ENCODE measurements around the gene CREG1.

DNA sequence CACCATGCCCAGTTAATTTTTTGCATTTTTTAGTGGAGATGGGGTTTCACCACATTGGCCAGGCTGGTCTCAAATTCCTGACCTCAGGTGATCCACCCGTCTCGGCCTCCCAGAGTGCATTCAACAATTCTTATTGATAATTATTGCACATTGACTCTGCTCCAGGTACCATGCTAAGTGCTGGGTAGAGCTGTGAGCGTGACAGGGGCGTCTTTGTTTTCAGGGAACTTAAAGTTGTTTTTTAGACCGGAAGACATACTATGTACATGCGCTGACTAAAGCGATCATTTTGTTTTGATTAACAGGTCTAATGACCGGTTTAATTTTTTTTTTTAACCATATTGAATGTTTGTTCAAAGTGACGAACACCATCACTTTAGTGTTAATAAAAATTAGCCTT is 39.3 kb downstream of the CREG1 start:
- TF ChIP-seq, protein P1, sequence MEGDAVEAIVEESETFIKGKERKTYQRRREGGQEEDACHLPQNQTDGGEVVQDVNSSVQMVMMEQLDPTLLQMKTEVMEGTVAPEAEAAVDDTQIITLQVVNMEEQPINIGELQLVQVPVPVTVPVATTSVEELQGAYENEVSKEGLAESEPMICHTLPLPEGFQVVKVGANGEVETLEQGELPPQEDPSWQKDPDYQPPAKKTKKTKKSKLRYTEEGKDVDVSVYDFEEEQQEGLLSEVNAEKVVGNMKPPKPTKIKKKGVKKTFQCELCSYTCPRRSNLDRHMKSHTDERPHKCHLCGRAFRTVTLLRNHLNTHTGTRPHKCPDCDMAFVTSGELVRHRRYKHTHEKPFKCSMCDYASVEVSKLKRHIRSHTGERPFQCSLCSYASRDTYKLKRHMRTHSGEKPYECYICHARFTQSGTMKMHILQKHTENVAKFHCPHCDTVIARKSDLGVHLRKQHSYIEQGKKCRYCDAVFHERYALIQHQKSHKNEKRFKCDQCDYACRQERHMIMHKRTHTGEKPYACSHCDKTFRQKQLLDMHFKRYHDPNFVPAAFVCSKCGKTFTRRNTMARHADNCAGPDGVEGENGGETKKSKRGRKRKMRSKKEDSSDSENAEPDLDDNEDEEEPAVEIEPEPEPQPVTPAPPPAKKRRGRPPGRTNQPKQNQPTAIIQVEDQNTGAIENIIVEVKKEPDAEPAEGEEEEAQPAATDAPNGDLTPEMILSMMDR (conservative IDR thresholded peaks at IDR 0.05; ENCODE audit: low read depth in 2 of 2), result no peak
- TF ChIP-seq EZH2 (IDR thresholded peaks at IDR 0.05; ENCODE audit: low read depth, unreplicated experiment), result no peak
- no peak for TF ChIP-seq CREB1 (CRISPR knock-in tag; IDR thresholded peaks at IDR 0.05; ENCODE audit: low read depth)
- no peak for TF ChIP-seq POLR2AphosphoS5 (IDR thresholded peaks at IDR 0.05; ENCODE audit: low read depth)
- no peak for TF ChIP-seq JUNB (IDR thresholded peaks at IDR 0.05; ENCODE audit: unreplicated experiment)
- TF ChIP-seq, protein P2, sequence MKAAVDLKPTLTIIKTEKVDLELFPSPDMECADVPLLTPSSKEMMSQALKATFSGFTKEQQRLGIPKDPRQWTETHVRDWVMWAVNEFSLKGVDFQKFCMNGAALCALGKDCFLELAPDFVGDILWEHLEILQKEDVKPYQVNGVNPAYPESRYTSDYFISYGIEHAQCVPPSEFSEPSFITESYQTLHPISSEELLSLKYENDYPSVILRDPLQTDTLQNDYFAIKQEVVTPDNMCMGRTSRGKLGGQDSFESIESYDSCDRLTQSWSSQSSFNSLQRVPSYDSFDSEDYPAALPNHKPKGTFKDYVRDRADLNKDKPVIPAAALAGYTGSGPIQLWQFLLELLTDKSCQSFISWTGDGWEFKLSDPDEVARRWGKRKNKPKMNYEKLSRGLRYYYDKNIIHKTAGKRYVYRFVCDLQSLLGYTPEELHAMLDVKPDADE (IDR thresholded peaks at IDR 0.05), result no peak
- no peak for TF ChIP-seq EZH2phosphoT487 (IDR thresholded peaks at IDR 0.05; ENCODE audit: unreplicated experiment)
- TF ChIP-seq, protein P3, sequence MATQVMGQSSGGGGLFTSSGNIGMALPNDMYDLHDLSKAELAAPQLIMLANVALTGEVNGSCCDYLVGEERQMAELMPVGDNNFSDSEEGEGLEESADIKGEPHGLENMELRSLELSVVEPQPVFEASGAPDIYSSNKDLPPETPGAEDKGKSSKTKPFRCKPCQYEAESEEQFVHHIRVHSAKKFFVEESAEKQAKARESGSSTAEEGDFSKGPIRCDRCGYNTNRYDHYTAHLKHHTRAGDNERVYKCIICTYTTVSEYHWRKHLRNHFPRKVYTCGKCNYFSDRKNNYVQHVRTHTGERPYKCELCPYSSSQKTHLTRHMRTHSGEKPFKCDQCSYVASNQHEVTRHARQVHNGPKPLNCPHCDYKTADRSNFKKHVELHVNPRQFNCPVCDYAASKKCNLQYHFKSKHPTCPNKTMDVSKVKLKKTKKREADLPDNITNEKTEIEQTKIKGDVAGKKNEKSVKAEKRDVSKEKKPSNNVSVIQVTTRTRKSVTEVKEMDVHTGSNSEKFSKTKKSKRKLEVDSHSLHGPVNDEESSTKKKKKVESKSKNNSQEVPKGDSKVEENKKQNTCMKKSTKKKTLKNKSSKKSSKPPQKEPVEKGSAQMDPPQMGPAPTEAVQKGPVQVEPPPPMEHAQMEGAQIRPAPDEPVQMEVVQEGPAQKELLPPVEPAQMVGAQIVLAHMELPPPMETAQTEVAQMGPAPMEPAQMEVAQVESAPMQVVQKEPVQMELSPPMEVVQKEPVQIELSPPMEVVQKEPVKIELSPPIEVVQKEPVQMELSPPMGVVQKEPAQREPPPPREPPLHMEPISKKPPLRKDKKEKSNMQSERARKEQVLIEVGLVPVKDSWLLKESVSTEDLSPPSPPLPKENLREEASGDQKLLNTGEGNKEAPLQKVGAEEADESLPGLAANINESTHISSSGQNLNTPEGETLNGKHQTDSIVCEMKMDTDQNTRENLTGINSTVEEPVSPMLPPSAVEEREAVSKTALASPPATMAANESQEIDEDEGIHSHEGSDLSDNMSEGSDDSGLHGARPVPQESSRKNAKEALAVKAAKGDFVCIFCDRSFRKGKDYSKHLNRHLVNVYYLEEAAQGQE (IDR thresholded peaks at IDR 0.05; ENCODE audit: unreplicated experiment), result no peak
- TF ChIP-seq NANOG (IDR thresholded peaks at IDR 0.05; ENCODE audit: borderline replicate concordance), result no peak
- no peak for TF ChIP-seq ZNF114 (CRISPR knock-in tag; IDR thresholded peaks at IDR 0.05)

Data from GM23338 (cell line).